ENCODE results near the gene ACADSB. TPM values are rescaled to one million over a fixed set of nuclear protein-coding genes. Genes with fewer than 3 reads are reported as not detected.

The ACADSB gene
- total and polyA plus RNA-seq, 2 experiments from 2014 or later: 3.7 to 6.5 TPM

DNA sequence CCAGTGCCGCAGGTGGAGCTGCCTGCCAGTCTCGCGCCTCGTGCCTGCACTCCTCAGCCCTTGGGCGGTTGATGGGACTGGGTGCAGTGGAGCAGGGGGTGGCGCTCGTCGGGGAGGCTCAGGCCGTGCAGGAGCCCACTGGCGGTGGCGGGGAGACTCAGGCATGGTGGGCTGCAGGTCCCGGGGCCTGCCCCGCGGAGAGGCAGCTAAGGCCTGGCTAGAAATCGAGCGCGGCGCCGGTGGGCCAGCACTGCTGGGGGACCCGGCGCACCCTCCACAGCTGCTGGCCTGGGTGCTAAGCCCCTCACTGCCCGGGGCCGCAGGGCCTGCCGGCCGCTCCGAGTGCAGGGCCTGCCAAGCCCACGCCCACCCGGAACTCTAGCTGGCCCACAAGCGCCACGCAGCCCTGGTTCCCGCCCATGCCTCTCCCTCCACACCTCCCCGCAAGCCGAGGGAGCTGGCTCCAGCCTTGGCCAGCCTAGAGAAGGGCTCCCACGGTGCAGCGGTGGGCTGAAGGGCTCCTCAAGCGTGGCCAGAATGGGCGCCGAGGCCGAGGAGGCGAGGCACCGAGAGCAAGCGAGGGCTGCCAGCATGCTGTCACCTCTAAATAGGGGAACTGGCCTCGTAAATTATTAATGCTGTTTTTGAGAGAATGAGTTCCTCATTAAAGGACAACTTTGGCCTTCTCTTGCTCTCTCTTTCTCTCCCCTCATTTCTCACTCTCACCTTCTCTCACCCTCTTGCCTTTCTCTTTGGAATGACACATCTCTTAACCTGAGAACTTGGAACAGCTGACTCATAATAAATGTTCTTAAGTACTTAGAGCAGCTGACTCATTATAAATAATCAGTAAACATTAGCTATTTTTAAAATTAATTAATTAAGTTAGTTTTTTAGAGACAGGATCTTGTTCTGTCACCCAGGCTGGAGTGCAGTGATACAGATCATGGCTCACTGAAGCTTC, 4.9 kb downstream of the ACADSB start:
- H3K27ac Mint-ChIP-seq: no peak overlapping the region
- H3K4me3 ChIP-seq: no peak overlapping the region
- H3K27ac ChIP-seq (ENCODE audit: low read depth): no peak overlapping the region
- H3K4me2 ChIP-seq: no peak overlapping the region
- no peaks in the 10 kb centered on the region for H3F3A ChIP-seq (replicated peaks; ENCODE audit: low read depth)
- TF ChIP-seq, protein P1, sequence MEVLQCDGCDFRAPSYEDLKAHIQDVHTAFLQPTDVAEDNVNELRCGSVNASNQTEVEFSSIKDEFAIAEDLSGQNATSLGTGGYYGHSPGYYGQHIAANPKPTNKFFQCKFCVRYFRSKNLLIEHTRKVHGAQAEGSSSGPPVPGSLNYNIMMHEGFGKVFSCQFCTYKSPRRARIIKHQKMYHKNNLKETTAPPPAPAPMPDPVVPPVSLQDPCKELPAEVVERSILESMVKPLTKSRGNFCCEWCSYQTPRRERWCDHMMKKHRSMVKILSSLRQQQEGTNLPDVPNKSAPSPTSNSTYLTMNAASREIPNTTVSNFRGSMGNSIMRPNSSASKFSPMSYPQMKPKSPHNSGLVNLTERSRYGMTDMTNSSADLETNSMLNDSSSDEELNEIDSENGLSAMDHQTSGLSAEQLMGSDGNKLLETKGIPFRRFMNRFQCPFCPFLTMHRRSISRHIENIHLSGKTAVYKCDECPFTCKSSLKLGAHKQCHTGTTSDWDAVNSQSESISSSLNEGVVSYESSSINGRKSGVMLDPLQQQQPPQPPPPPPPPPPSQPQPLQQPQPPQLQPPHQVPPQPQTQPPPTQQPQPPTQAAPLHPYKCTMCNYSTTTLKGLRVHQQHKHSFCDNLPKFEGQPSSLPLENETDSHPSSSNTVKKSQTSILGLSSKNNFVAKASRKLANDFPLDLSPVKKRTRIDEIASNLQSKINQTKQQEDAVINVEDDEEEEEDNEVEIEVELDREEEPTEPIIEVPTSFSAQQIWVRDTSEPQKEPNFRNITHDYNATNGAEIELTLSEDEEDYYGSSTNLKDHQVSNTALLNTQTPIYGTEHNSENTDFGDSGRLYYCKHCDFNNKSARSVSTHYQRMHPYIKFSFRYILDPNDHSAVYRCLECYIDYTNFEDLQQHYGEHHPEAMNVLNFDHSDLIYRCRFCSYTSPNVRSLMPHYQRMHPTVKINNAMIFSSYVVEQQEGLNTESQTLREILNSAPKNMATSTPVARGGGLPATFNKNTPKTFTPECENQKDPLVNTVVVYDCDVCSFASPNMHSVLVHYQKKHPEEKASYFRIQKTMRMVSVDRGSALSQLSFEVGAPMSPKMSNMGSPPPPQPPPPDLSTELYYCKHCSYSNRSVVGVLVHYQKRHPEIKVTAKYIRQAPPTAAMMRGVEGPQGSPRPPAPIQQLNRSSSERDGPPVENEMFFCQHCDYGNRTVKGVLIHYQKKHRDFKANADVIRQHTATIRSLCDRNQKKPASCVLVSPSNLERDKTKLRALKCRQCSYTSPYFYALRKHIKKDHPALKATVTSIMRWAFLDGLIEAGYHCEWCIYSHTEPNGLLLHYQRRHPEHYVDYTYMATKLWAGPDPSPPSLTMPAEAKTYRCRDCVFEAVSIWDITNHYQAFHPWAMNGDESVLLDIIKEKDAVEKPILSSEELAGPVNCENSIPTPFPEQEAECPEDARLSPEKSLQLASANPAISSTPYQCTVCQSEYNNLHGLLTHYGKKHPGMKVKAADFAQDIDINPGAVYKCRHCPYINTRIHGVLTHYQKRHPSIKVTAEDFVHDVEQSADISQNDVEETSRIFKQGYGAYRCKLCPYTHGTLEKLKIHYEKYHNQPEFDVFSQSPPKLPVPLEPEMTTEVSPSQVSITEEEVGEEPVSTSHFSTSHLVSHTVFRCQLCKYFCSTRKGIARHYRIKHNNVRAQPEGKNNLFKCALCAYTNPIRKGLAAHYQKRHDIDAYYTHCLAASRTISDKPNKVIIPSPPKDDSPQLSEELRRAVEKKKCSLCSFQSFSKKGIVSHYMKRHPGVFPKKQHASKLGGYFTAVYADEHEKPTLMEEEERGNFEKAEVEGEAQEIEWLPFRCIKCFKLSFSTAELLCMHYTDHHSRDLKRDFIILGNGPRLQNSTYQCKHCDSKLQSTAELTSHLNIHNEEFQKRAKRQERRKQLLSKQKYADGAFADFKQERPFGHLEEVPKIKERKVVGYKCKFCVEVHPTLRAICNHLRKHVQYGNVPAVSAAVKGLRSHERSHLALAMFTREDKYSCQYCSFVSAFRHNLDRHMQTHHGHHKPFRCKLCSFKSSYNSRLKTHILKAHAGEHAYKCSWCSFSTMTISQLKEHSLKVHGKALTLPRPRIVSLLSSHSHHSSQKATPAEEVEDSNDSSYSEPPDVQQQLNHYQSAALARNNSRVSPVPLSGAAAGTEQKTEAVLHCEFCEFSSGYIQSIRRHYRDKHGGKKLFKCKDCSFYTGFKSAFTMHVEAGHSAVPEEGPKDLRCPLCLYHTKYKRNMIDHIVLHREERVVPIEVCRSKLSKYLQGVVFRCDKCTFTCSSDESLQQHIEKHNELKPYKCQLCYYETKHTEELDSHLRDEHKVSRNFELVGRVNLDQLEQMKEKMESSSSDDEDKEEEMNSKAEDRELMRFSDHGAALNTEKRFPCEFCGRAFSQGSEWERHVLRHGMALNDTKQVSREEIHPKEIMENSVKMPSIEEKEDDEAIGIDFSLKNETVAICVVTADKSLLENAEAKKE (CRISPR knock-in tag; IDR thresholded peaks at IDR 0.05): no peak
- TF ChIP-seq, protein P2, sequence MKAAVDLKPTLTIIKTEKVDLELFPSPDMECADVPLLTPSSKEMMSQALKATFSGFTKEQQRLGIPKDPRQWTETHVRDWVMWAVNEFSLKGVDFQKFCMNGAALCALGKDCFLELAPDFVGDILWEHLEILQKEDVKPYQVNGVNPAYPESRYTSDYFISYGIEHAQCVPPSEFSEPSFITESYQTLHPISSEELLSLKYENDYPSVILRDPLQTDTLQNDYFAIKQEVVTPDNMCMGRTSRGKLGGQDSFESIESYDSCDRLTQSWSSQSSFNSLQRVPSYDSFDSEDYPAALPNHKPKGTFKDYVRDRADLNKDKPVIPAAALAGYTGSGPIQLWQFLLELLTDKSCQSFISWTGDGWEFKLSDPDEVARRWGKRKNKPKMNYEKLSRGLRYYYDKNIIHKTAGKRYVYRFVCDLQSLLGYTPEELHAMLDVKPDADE (IDR thresholded peaks at IDR 0.05): no peak
- TF ChIP-seq, protein P3, sequence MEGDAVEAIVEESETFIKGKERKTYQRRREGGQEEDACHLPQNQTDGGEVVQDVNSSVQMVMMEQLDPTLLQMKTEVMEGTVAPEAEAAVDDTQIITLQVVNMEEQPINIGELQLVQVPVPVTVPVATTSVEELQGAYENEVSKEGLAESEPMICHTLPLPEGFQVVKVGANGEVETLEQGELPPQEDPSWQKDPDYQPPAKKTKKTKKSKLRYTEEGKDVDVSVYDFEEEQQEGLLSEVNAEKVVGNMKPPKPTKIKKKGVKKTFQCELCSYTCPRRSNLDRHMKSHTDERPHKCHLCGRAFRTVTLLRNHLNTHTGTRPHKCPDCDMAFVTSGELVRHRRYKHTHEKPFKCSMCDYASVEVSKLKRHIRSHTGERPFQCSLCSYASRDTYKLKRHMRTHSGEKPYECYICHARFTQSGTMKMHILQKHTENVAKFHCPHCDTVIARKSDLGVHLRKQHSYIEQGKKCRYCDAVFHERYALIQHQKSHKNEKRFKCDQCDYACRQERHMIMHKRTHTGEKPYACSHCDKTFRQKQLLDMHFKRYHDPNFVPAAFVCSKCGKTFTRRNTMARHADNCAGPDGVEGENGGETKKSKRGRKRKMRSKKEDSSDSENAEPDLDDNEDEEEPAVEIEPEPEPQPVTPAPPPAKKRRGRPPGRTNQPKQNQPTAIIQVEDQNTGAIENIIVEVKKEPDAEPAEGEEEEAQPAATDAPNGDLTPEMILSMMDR (conservative IDR thresholded peaks at IDR 0.05; ENCODE audit: low read depth in 2 of 2): no peak
- TF ChIP-seq EZH2 (IDR thresholded peaks at IDR 0.05; ENCODE audit: low read depth, unreplicated experiment): no peak
- TF ChIP-seq ZNF331 (CRISPR knock-in tag; IDR thresholded peaks at IDR 0.05; ENCODE audit: low read depth): no peak
- TF ChIP-seq NANOG (IDR thresholded peaks at IDR 0.05; ENCODE audit: borderline replicate concordance): no peak
- TF ChIP-seq CREB1 (CRISPR knock-in tag; IDR thresholded peaks at IDR 0.05; ENCODE audit: low read depth): no peak
- no peak for TF ChIP-seq ZNF114 (CRISPR knock-in tag; IDR thresholded peaks at IDR 0.05)
- no peak for TF ChIP-seq JUNB (IDR thresholded peaks at IDR 0.05; ENCODE audit: unreplicated experiment)
- TF ChIP-seq STAT1 (IDR thresholded peaks at IDR 0.05; ENCODE audit: unreplicated experiment): no peak
- TF ChIP-seq EZH2phosphoT487 (IDR thresholded peaks at IDR 0.05; ENCODE audit: unreplicated experiment): no peak
- TF ChIP-seq POLR2AphosphoS5 (IDR thresholded peaks at IDR 0.05; ENCODE audit: low read depth): no peak
- TF ChIP-seq, protein P4, sequence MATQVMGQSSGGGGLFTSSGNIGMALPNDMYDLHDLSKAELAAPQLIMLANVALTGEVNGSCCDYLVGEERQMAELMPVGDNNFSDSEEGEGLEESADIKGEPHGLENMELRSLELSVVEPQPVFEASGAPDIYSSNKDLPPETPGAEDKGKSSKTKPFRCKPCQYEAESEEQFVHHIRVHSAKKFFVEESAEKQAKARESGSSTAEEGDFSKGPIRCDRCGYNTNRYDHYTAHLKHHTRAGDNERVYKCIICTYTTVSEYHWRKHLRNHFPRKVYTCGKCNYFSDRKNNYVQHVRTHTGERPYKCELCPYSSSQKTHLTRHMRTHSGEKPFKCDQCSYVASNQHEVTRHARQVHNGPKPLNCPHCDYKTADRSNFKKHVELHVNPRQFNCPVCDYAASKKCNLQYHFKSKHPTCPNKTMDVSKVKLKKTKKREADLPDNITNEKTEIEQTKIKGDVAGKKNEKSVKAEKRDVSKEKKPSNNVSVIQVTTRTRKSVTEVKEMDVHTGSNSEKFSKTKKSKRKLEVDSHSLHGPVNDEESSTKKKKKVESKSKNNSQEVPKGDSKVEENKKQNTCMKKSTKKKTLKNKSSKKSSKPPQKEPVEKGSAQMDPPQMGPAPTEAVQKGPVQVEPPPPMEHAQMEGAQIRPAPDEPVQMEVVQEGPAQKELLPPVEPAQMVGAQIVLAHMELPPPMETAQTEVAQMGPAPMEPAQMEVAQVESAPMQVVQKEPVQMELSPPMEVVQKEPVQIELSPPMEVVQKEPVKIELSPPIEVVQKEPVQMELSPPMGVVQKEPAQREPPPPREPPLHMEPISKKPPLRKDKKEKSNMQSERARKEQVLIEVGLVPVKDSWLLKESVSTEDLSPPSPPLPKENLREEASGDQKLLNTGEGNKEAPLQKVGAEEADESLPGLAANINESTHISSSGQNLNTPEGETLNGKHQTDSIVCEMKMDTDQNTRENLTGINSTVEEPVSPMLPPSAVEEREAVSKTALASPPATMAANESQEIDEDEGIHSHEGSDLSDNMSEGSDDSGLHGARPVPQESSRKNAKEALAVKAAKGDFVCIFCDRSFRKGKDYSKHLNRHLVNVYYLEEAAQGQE (IDR thresholded peaks at IDR 0.05; ENCODE audit: unreplicated experiment): no peak
- H3K9me2 ChIP-seq (ENCODE audit: insufficient read depth): no peaks in the 10 kb centered on the region
- H3K27me3 Mint-ChIP-seq (ENCODE audit: insufficient read depth, low read depth, poor library complexity): peaks cover 47% of the 10 kb centered on the region
- no peak for DNase-seq (ENCODE audit: low spot score)
- H3K36me3 Mint-ChIP-seq (ENCODE audit: low read depth): peaks cover 47% of the 10 kb centered on the region
- H3K4me3 Mint-ChIP-seq: no peak overlapping the region; the same call in 2 of the 3 replicates
- peaks cover 50% of the 10 kb centered on the region for H3K4me1 Mint-ChIP-seq
- no peaks in the 10 kb centered on the region for H4K20me1 ChIP-seq (replicated peaks; ENCODE audit: insufficient read depth)
- H3K9me3 Mint-ChIP-seq: peaks cover 15% of the 10 kb centered on the region
- H2AFZ ChIP-seq: no peak overlapping the region
- no peaks in the 10 kb centered on the region for H3K36me3 ChIP-seq (ENCODE audit: insufficient read depth)
- H3K27me3 ChIP-seq (ENCODE audit: insufficient read depth): peaks cover 31% of the 10 kb centered on the region
- peaks cover 5% of the 10 kb centered on the region; the same call in 1 of the 2 replicates for H3K79me2 ChIP-seq (replicated peaks; ENCODE audit: insufficient read depth)
- no peak for ATAC-seq
- H3K4me1 ChIP-seq (ENCODE audit: insufficient read depth): peaks cover 48% of the 10 kb centered on the region
